HuH-7.5 (cell line): Measurements from ENCODE around the gene ACOX1.

Experiments
- DNase-seq: peaks from one replicate; pipeline ENCODE4 v3.0.0; 2011; ENCODE audit warnings: low spot score

Gene ACOX1

DNA sequence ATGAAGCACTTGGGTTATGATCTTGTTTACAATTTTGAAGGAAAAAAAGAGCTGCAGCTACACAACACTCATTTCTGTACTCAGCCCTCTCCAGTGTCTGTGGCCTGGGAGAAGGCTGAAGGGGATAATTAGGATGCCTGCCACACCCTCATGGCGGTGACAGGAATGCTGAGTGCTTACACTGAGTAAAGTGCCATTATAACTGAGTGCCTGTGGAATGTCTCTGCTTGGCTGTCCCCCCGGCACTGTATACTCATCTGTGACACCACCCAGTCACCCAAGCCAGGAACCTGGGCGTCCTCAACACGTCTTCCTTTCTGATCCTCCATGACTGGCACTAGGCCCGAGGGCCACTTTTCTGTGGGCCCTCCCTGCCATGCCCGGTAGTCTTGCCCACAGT lies 70.8 kb downstream of the ACOX1 start:
- no peak for DNase-seq

GRCh38 chr17:75906143-75906884 lies 72.7 kb downstream of the ACOX1 start:
- DNase-seq: no peak

GRCh38 chr17:75904749-75905521 lies 74.0 kb downstream of the ACOX1 start, which contains the start of gene MRPL38:
TSS of gene MRPL38 (minus strand) at chr17:75904884. CDS start at chr17:75904875, 9 bp downstream.
- DNase-seq: peak; percentile 96

DNA sequence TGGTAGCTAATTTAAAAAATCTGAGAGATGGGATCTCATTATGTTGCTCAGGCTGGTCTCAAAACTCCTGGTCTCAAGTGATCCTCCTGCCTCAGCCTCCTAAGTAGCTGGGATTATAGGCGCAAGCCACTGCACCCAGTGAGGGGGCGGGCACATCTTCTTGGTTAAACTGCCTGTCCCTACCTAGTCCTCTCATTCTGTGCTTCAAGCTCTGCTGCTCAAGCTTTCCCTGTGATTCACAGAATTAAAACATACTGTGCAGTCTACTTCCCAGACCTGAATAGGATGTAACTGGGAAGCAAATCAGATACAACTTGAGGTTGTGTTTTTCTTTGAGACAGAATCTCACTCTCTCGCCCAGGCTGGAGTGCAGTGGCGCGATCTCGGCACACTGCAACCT lies 76.6 kb downstream of the ACOX1 start:
- DNase-seq: no peak

GRCh38 chr17:75901727-75902126 lies 77.2 kb downstream of the ACOX1 start:
- no peak for DNase-seq

GRCh38 chr17:75900691-75901533 lies 78.1 kb downstream of the ACOX1 start:
- DNase-seq: no peak

GRCh38 chr17:75899767-75900468 lies 79.0 kb downstream of the ACOX1 start:
- DNase-seq: no peak

GRCh38 chr17:75899353-75899752 lies 79.6 kb downstream of the ACOX1 start:
- no peak for DNase-seq

GRCh38 chr17:75898791-75899190 lies 80.2 kb downstream of the ACOX1 start:
- DNase-seq: no peak

DNA sequence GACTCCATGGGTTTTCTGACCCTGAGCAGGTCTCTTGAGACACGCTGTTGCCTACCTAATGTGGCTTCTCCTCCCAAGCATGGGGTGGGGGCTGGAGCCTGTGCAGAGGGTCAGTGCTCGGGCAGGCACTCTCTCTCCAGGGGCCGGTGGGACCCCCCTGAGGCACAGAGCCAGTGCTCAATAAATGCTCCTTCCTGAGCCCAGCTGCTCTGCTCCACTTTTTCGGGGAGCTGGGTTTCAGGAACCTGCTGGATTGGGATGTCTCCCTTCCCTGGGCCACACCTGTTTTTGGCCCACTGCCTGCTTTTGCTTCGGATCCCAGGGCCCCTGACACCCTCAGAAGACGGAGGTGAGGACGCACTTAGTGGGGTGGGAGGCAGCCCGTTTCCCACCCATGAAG lies 80.9 kb downstream of the ACOX1 start:
- no peak for DNase-seq

DNA sequence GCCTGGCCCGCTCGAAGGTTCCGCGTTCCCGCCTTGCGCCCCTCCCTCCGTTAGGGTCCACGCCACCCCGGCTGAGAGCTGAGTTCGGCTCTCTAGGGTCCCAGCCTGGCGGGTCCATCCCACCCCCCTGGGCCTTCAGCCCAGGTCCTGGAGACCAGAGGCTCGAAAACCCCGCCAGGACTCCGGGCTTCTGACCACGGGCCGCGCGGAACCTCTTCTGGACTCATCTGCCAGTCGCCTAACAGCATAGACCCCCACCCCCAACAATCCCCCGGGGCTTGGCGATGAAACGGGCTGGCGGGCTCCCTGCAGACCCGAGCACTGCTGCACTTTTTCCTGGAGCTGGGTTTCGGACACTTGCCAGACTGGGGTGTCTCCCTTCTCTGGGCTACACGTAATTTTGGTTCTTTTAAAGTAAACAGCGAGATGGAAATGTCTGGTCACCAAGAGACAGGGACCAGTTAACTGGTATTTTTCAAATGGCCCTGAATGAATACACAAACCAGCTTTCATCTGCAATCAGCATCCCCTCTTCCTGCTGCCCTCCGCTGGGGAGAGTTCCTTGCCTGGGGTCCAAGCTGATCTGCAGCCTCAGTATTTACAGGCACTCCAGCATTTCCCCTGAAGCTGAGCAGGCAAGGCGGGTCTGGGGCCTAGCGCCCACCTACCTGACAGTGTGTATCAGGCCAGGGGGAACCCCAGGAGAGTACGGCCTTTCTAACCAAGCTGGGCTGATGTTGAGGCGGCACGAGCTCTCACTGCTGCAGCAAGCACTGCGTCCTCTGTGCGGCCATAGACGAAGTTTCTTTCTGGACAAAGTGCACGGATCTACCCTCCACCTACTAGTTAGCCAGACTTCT lies 81.6 kb downstream of the ACOX1 start:
- DNase-seq: no peak

GRCh38 chr17:75896415-75897159 lies 82.4 kb downstream of the ACOX1 start, which contains the start of gene TRIM65:
TSS of gene TRIM65 (minus strand) at chr17:75896951. CDS start at chr17:75896937, 14 bp downstream.
- DNase-seq: peak; percentile 75

DNA sequence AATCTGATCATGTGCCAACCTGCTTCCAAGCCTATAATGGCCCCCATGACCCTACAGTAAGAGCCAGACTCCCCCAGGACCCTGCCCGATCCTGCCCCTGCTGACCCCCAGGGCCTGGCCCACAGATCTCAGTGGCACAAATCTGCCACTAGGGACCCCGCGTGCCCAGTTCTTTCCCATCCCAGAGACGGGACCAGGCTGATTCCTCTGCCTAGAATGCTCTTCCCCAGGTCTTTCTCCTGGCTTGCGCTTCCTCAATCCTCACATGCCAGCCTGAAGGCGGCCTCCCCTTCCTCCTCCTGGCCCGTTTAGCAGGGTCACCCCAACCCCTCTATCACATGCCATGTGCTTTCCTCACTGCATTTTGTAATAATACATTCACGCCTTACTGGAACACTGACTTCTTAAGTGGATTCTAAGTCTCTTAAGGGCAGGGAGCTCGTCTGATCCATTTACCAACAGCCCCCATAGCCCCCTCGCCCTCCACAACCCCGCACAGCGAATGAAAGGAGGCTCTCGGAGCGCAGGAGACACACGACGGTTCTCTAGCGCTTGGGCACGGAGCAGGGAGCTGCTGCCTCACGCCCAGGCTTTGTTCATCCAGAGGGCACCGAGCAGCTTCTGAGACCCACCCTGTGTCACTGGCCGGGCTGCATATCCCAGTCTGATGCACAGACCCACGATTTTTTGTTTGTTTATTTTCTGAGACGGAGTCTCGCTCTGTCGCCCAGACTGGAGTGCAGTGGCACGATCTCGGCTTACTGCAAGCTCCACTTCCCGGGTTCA lies 83.4 kb downstream of the ACOX1 start:
- no peak for DNase-seq

GRCh38 chr17:75894049-75894733 lies 84.8 kb downstream of the ACOX1 start:
- no peak for DNase-seq

DNA sequence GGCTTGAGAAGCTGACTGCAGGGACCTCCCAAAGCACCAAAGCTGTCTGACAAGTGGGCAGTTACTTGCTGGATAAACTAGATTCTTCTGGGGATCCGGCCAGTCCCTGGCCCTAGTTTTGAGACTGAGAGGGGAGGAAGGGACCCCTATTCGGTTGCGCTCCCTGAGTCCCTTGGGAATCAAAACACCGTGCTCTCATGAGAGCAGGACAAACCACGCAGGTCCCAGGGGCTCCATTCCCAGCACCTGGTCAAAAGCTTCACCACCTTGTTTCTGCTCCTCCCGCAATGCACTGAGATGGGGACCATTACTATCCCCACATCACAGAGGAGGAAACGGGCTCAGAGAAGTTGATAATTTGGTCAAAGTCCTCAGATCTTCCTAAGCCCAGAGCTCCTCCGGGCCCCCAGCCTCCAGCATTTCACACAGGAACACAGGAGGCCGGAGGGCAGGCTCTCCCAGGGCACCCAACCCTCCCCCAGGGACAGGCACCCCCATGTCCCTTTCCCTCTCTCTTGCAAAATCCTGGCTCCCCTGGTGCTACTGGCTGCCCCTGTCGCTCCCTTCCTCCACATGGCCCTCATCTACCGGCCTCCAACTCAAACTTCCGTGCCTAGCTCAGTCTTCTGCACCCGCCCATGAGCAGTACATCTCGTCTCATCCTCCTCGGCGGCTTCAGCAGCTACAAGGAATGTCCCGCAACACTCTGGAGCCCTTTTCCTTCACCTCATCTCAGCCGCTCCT lies 85.5 kb downstream of the ACOX1 start:
- DNase-seq: no peak

GRCh38 chr17:75892556-75893224 lies 86.3 kb downstream of the ACOX1 start:
- DNase-seq: no peak
